CD4-positive, alpha-beta T cell (primary cell): Measurements from ENCODE around the gene USP46. TPM values are rescaled to one million over a fixed set of nuclear protein-coding genes. Genes with fewer than 3 reads are reported as not detected.

Source experiments
- ATAC-seq: fragments of 200-7000 bp; cut with Tn5 transposase; one replicate; pipeline ENCODE4 v1.10.0; 2022; ENCODE audit warnings: mild to moderate bottlenecking; ENCODE audit not compliant: poor library complexity
- CTCF ChIA-PET: fragments of 350-600 bp; sonication (Branson Sonifier 250); formaldehyde crosslinking; loops from one replicate; lab custom pipeline; 2021; ENCODE audit warnings: antibody characterized with exemption, inconsistent platforms; lab: Charles Lee
- POLR2A ChIA-PET: fragments of 350-600 bp; sonication (Branson Sonifier 250); formaldehyde crosslinking; loops from one replicate; lab custom pipeline; 2021; ENCODE audit warnings: antibody characterized with exemption, inconsistent platforms; lab: Charles Lee
- DNase-seq, 14 experiments: peaks; one replicate each; pipeline ENCODE4 v3.0.0-alpha.2; 2013 to 2020; ENCODE audit warnings: mixed read lengths in 2 of 14
- H3K27ac ChIP-seq, 2 donors: one replicate each; pipeline versions ENCODE4 v1.5.1 to v1.7.0; 2013; ENCODE audit warnings: low read length in 2 of 2, low read depth in 1 of 2, mild to moderate bottlenecking in 1 of 2
- H3K27me3 ChIP-seq, 2 experiments: 1 replicate in 1 of 2; 2 replicates in 1 of 2; pipeline versions ENCODE4 v1.6.1 to v1.7.0; 2013; ENCODE audit warnings: low read length in 2 of 2, control low read depth in 1 of 2, mild to moderate bottlenecking in 1 of 2, moderate library complexity in 1 of 2; ENCODE audit not compliant: insufficient read depth in 2 of 2, control insufficient read depth in 1 of 2
- H3K36me3 ChIP-seq: one replicate; pipeline ENCODE4 v1.6.1; 2013; ENCODE audit warnings: low read length, control low read depth; ENCODE audit not compliant: insufficient read depth
- H3K4me1 ChIP-seq: one replicate; pipeline ENCODE4 v1.6.1; 2013; ENCODE audit warnings: low read length, control low read depth; ENCODE audit not compliant: insufficient read depth
- H3K4me3 ChIP-seq: one replicate; pipeline ENCODE4 v1.5.1; 2013; ENCODE audit warnings: mild to moderate bottlenecking, low read length, moderate library complexity
- H3K9me3 ChIP-seq, 2 experiments: 1 replicate in 1 of 2; 2 replicates in 1 of 2; pipeline versions ENCODE4 v1.6.1 to v1.7.0; 2013; ENCODE audit warnings: low read length in 2 of 2, mild to moderate bottlenecking in 2 of 2, control low read depth in 1 of 2, moderate library complexity in 1 of 2; ENCODE audit not compliant: control insufficient read depth in 1 of 2, insufficient read depth in 1 of 2
- H3K27ac Mint-ChIP-seq: one replicate; pipeline ENCODE4 v1.8.0; 2020; ENCODE audit warnings: mixed read lengths
- H3K27me3 Mint-ChIP-seq: one replicate; pipeline ENCODE4 v1.8.0; 2021; ENCODE audit warnings: mixed read lengths
- H3K36me3 Mint-ChIP-seq: one replicate; pipeline ENCODE4 v1.8.0; 2021; ENCODE audit warnings: low read depth, mixed read lengths
- H3K4me1 Mint-ChIP-seq: one replicate; pipeline ENCODE4 v1.8.0; 2021; ENCODE audit warnings: low read depth, mixed read lengths
- H3K4me3 Mint-ChIP-seq: one replicate; pipeline ENCODE4 v1.8.0; 2020; ENCODE audit warnings: mild to moderate bottlenecking, mixed read lengths
- H3K9me3 Mint-ChIP-seq: one replicate; pipeline ENCODE4 v1.8.0; 2020; ENCODE audit warnings: mixed read lengths
- intact Hi-C, 2 experiments: fragments of 100-400 bp; cut with DNase I in 1 of 2; cut with micrococcal nuclease in 1 of 2; formaldehyde crosslinking; loops; one replicate each; pipeline versions ENCODE4 v1.15.1 to v1.9.0; 2023 to 2025; cut with DNase I, micrococcal nuclease
- total RNA-seq, 174 experiments: library from RNA in 2 of 174; stranded (reverse) in 2 of 174; gene quantifications; one replicate each; pipeline ENCODE4 v1.2.3 and lab custom pipeline; 2021 to 2026
- TF ChIP-seq, protein P1 (sequence below): fragments of 200-600 bp; IDR thresholded peaks from one replicate; pipeline ENCODE4 v1.8.0; 2022; ENCODE audit warnings: antibody characterized with exemption, mild to moderate bottlenecking

Gene USP46
- total RNA-seq, 2 experiments from 2014 or later: 6.8 to 10.5 TPM

DNA sequence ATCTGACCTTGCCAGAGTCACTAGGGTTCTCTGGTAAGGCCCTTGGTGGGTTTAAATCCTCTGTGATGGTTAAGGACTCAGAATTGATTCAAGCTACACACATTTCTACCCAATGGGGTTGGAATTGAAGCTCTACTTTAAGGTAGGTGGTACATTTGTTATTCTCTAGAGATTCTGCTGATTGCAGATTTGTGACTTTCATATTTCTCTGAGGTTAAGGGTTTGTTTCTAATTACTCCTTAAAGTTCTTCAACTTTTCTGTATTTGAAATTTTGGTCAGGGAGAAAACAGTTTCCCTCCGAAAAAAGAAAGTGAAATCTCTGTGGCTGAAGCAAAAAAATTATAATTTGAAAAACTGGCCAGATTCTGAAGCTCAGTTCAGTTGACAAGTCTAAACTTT lies 25.8 kb upstream of the USP46 start:
- POLR2A ChIA-PET: interaction anchor here (0.6 to 1.1 kb wide), 3 partner anchors 11 to 28 kb away, joined by 3 read pairs; no protein-coding TSS in a partner anchor
- TF ChIP-seq, protein P1, sequence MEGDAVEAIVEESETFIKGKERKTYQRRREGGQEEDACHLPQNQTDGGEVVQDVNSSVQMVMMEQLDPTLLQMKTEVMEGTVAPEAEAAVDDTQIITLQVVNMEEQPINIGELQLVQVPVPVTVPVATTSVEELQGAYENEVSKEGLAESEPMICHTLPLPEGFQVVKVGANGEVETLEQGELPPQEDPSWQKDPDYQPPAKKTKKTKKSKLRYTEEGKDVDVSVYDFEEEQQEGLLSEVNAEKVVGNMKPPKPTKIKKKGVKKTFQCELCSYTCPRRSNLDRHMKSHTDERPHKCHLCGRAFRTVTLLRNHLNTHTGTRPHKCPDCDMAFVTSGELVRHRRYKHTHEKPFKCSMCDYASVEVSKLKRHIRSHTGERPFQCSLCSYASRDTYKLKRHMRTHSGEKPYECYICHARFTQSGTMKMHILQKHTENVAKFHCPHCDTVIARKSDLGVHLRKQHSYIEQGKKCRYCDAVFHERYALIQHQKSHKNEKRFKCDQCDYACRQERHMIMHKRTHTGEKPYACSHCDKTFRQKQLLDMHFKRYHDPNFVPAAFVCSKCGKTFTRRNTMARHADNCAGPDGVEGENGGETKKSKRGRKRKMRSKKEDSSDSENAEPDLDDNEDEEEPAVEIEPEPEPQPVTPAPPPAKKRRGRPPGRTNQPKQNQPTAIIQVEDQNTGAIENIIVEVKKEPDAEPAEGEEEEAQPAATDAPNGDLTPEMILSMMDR: no peak
- DNase-seq (no peak), ATAC-seq (no peak)
- intact Hi-C loops: no loop called here
- no peaks in the 10 kb centered on the region for H3K4me1 ChIP-seq
- H3K27ac ChIP-seq: no peak overlapping the region
- no peaks in the 10 kb centered on the region for H3K9me3 ChIP-seq
- no peak overlapping the region for H3K27ac Mint-ChIP-seq
- no peaks in the 10 kb centered on the region for H3K36me3 Mint-ChIP-seq
- H3K4me3 Mint-ChIP-seq: no peak overlapping the region
- H3K4me1 Mint-ChIP-seq: no peaks in the 10 kb centered on the region
- no peak overlapping the region for H3K4me3 ChIP-seq
- H3K36me3 ChIP-seq: no peaks in the 10 kb centered on the region
- no peaks in the 10 kb centered on the region for H3K27me3 ChIP-seq
- CTCF ChIA-PET: no interaction called here
- H3K27me3 Mint-ChIP-seq: peaks cover 8% of the 10 kb centered on the region
- H3K9me3 Mint-ChIP-seq: no peaks in the 10 kb centered on the region

- Mint-ChIP-seq H3K4me1 (no peaks in the 10 kb centered on the region), H3K27me3 (peaks cover 15% of the 10 kb centered on the region), H3K27ac (no peak overlapping the region), H3K4me3 (no peak overlapping the region), H3K9me3 (no peaks in the 10 kb centered on the region), H3K36me3 (no peaks in the 10 kb centered on the region)
- intact Hi-C loops: no loop called here
- Histone ChIP-seq H3K4me1 (no peaks in the 10 kb centered on the region), H3K9me3 (no peaks in the 10 kb centered on the region), H3K4me3 (no peak overlapping the region), H3K36me3 (no peaks in the 10 kb centered on the region), H3K27me3 (no peaks in the 10 kb centered on the region), H3K27ac (no peak overlapping the region)
- CTCF ChIA-PET: no interaction called here
- no peak for ATAC-seq
- POLR2A ChIA-PET: no interaction called here
- DNase-seq: no peak
- TF ChIP-seq, protein P1: no peak
Measured at GRCh38 chr4:52680381-52680780, 21.3 kb upstream of the USP46 start.

GRCh38 chr4:52676536-52676935 lies 17.4 kb upstream of the USP46 start:
- H3K27ac ChIP-seq: no peak overlapping the region
- no peaks in the 10 kb centered on the region for H3K27me3 ChIP-seq
- ATAC-seq (no peak), DNase-seq (no peak)
- no peaks in the 10 kb centered on the region for H3K9me3 Mint-ChIP-seq
- H3K4me1 ChIP-seq: no peaks in the 10 kb centered on the region
- H3K4me3 Mint-ChIP-seq: no peak overlapping the region
- H3K27ac Mint-ChIP-seq: no peak overlapping the region
- H3K9me3 ChIP-seq: no peaks in the 10 kb centered on the region
- peaks cover 13% of the 10 kb centered on the region for H3K27me3 Mint-ChIP-seq
- ChIA-PET POLR2A (no interaction called here), CTCF (no interaction called here)
- no peak overlapping the region for H3K4me3 ChIP-seq
- H3K36me3 Mint-ChIP-seq: no peaks in the 10 kb centered on the region
- TF ChIP-seq, protein P1: no peak
- H3K4me1 Mint-ChIP-seq: no peaks in the 10 kb centered on the region
- intact Hi-C loops: no loop called here
- no peaks in the 10 kb centered on the region for H3K36me3 ChIP-seq
